ENCODE measurements around the gene DMRTA2. TPM values are rescaled to one million over a fixed set of nuclear protein-coding genes. Genes with fewer than 3 reads are reported as not detected.

The DMRTA2 gene
- total RNA-seq (not detected in 2 replicates), polyA plus RNA-seq (not detected in 2 replicates), polyA minus RNA-seq (not detected in 2 replicates)
- not detected for total RNA-seq (2013)

GRCh38 chr1:50422946-50423669 is at the start of gene DMRTA2:
TSS of gene DMRTA2 (minus strand) at chr1:50423443. CDS start at chr1:50421536, 1,907 bp downstream.
- peak within 1 kb of the TSS; percentile 68 for H3K27ac Mint-ChIP-seq
- POLR2A ChIA-PET: no interaction called here

More at GRCh38 chr1:50422946-50423669, at the start of gene DMRTA2:
- Histone ChIP-seq H3K4me2 (replicated peaks; ENCODE audit: low read depth, low read length, poor library complexity, severe bottlenecking) (peak within 1 kb of the TSS; percentile 90), H3K9ac (ENCODE audit: low read length) (peak within 1 kb of the TSS; percentile 67), H3K27me3 (replicated peaks in 1 of 4; ENCODE audit: control extremely low read depth in 1 of 4, control insufficient read depth in 3 of 4, insufficient read depth in 4 of 4, low read length in 3 of 4) (peaks cover under 1 to 96% (median 75%) of the 10 kb centered on the region in 4 experiments), H3K36me3 (replicated peaks in 1 of 2; ENCODE audit: control extremely low read depth in 1 of 2, control insufficient read depth in 1 of 2, extremely low read depth in 1 of 2, insufficient read depth in 2 of 2, low read length in 1 of 2) (no peaks in the 10 kb centered on the region), H3K4me3 (ENCODE audit: control extremely low read depth in 1 of 5, extremely low read depth in 1 of 5, insufficient read depth in 1 of 5, low read depth in 2 of 5, low read length in 4 of 5) (peak within 1 kb of the TSS; percentile 9 to 70 (median 50)), H2AFZ (ENCODE audit: insufficient read depth, low read depth, low read length, poor library complexity, severe bottlenecking) (peak within 1 kb of the TSS; percentile 64), H3K27ac (ENCODE audit: low read length in 2 of 2) (no peak within 1 kb of the TSS), H3K9me3 (ENCODE audit: control extremely low read depth in 1 of 3, control insufficient read depth in 2 of 3, insufficient read depth in 1 of 3, low read length in 2 of 3) (peaks cover 0 to 90% (median 16%) of the 10 kb centered on the region in 3 donors), H3K4me1 (ENCODE audit: control insufficient read depth in 2 of 2, insufficient read depth in 2 of 2, low read length in 2 of 2) (peaks cover 56 to 81% of the 10 kb centered on the region in 2 donors), H3K79me2 (ENCODE audit: control insufficient read depth, insufficient read depth, low read length) (no peaks in the 10 kb centered on the region), H4K20me1 (ENCODE audit: control insufficient read depth, insufficient read depth, low read length, poor library complexity, severe bottlenecking) (no peaks in the 10 kb centered on the region)
- DNase-seq (peak; percentile 40), ATAC-seq (ENCODE audit: low read depth) (no peak)
- TF ChIP-seq CTCF (IDR thresholded peaks at IDR 0.05) (no peak), EZH2 (IDR thresholded peaks at IDR 0.05; ENCODE audit: borderline replicate concordance, insufficient read depth, low read depth, low read length, poor library complexity, severe bottlenecking) (no peak)
- Mint-ChIP-seq H3K27me3 (peaks cover 66% of the 10 kb centered on the region), H3K4me3 (peak within 1 kb of the TSS; percentile 87), H3K4me1 (peaks cover 52% of the 10 kb centered on the region), H3K9me3 (ENCODE audit: insufficient read depth) (no peaks in the 10 kb centered on the region)
- intact Hi-C loops (cut with micrococcal nuclease): no loop called here
- CTCF ChIA-PET: no interaction called here
- 9% methylated on average over 61 of the region's 61 CpGs for WGBS (ENCODE audit: insufficient coverage)

Measured in B cell (primary cell).